Upper lobe of left lung (tissue), 6 donors: ENCODE results near the gene NAA40. TPM values are rescaled to one million over a fixed set of nuclear protein-coding genes. Genes with fewer than 3 reads are reported as not detected.

ENCODE experiments used
- ATAC-seq, 2 donors: fragments of 200-7000 bp; cut with Tn5 transposase; one replicate each; pipeline ENCODE4 v1.9.1; 2022; ENCODE audit warnings: mild to moderate bottlenecking in 2 of 2, moderate library complexity in 2 of 2; ENCODE audit not compliant: low FRiP score in 2 of 2
- DNase-seq, 2 donors: peaks; one replicate each; pipeline ENCODE4 v3.0.0-alpha.2; 2019 to 2020
- H3K27ac ChIP-seq, 4 donors: fragments of 200-600 bp; sonication (generic); one replicate each; pipeline ENCODE4 v1.5.1; 2016 to 2019
- H3K27me3 ChIP-seq, 4 donors: fragments of 200-600 bp; sonication (generic); one replicate each; pipeline ENCODE4 v1.5.1; 2017 to 2019
- H3K36me3 ChIP-seq, 4 donors: fragments of 200-600 bp; sonication (generic); one replicate each; pipeline ENCODE4 v1.5.1; 2016 to 2019
- H3K4me1 ChIP-seq, 4 donors: fragments of 200-600 bp; sonication (generic); one replicate each; pipeline ENCODE4 v1.5.1; 2018 to 2019
- H3K4me3 ChIP-seq, 4 donors: fragments of 200-600 bp; sonication (generic); one replicate each; pipeline ENCODE4 v1.5.1; 2017 to 2019; ENCODE audit warnings: mild to moderate bottlenecking in 2 of 4, moderate library complexity in 1 of 4
- H3K9me3 ChIP-seq, 4 donors: fragments of 200-600 bp; sonication (generic); one replicate each; pipeline ENCODE4 v1.5.1; 2018 to 2019
- CTCF ChIP-seq, 6 experiments: fragments of 450-650 bp in 4 of 6; fragments of 200-600 bp in 2 of 6; sonication (generic) in 2 of 6; IDR thresholded peaks; one replicate each; pipeline ENCODE4 v1.5.1; 2016 to 2019; ENCODE audit warnings: antibody characterized with exemption in 6 of 6
- EP300 ChIP-seq, 4 donors: sonication (generic); formaldehyde crosslinking; IDR thresholded peaks; one replicate each; pipeline ENCODE4 v1.5.1; 2017; ENCODE audit warnings: antibody characterized with exemption in 4 of 4, control low read depth in 2 of 4
- POLR2A ChIP-seq, 4 donors: fragments of 450-650 bp; IDR thresholded peaks; one replicate each; pipeline ENCODE4 v1.5.1; 2016 to 2017; ENCODE audit warnings: antibody characterized with exemption in 4 of 4, mild to moderate bottlenecking in 2 of 4
- POLR2AphosphoS5 ChIP-seq, 2 donors: sonication (generic); formaldehyde crosslinking; IDR thresholded peaks; one replicate each; pipeline ENCODE4 v1.5.1; 2017; ENCODE audit warnings: antibody characterized with exemption in 2 of 2
- WGBS, 2 donors: methylation state at CpG; one replicate each; pipeline ENCODE4 v1.1.5; 2017 to 2018; 5-methylcytosine and 5-hydroxymethylcytosine counted together
- total RNA-seq, 6 donors: library from RNA; depleted of rRNA in 4 of 6; stranded (reverse); fragments of >200 nt in 4 of 6; gene quantifications; one replicate each; pipeline versions ENCODE4 v1.1.0 to v1.2.1, GENCODE V29; 2016 to 2021
- donor health status: DM: no; HTN: no; CAD: no; lungs with moderate emphysema.
- donor health status: DM: no; HTN: yes; CAD: no; lungs with severe emphysema.

The NAA40 gene
- total RNA-seq, 6 donors from 2014 or later: 7.8 to 41.9 (median 16.5) TPM

- ATAC-seq: no peak
- no peaks in the 10 kb centered on the region for H3K27me3 ChIP-seq
- 88 to 92% methylated on average over 19 to 21 of the region's 21 CpGs for WGBS, 2 donors
- H3K4me1 ChIP-seq: peaks cover 0 to 7% (median 3%) of the 10 kb centered on the region in 4 donors
- H3K36me3 ChIP-seq: peaks cover 35 to 86% (median 71%) of the 10 kb centered on the region in 4 donors
- H3K4me3 ChIP-seq: no peak overlapping the region
- no peak for DNase-seq
- no peaks in the 10 kb centered on the region for H3K9me3 ChIP-seq
- no peak overlapping the region for H3K27ac ChIP-seq
- TF ChIP-seq CTCF (IDR thresholded peaks at IDR 0.05) (no peak), POLR2A (IDR thresholded peaks at IDR 0.05) (no peak), POLR2AphosphoS5 (IDR thresholded peaks at IDR 0.05) (no peak), EP300 (IDR thresholded peaks at IDR 0.05) (no peak)
Observed at GRCh38 chr11:63907808-63908530, 30.8 kb upstream of the NAA40 start.

- peaks cover 0 to 7% (median 3%) of the 10 kb centered on the region in 4 donors for H3K4me1 ChIP-seq
- no peak overlapping the region for H3K27ac ChIP-seq
- no peaks in the 10 kb centered on the region for H3K27me3 ChIP-seq
- WGBS, 2 donors: 81 to 85% methylated on average over 35 to 46 of the region's 46 CpGs
- no peak for DNase-seq
- TF ChIP-seq EP300 (IDR thresholded peaks at IDR 0.05): no peak
- no peak for TF ChIP-seq POLR2AphosphoS5 (IDR thresholded peaks at IDR 0.05)
- peaks cover 26 to 78% (median 62%) of the 10 kb centered on the region in 4 donors for H3K36me3 ChIP-seq
- no peaks in the 10 kb centered on the region for H3K9me3 ChIP-seq
- no peak overlapping the region for H3K4me3 ChIP-seq
- ATAC-seq: peak in 1 of 2 donors; percentile 68
Observed at GRCh38 chr11:63908631-63909401, 30.0 kb upstream of the NAA40 start.

- peak overlapping the region in 1 of 4 donors; percentile 19 for H3K27ac ChIP-seq
Observed at GRCh38 chr11:63909591-63910506, 29.0 kb upstream of the NAA40 start.

GRCh38 chr11:63910675-63911074 is 28.1 kb upstream of the NAA40 start:
- no peak for TF ChIP-seq EP300 (IDR thresholded peaks at IDR 0.05)
- no peak for TF ChIP-seq POLR2A (IDR thresholded peaks at IDR 0.05)
- TF ChIP-seq POLR2AphosphoS5 (IDR thresholded peaks at IDR 0.05): no peak
- no peak for TF ChIP-seq CTCF (IDR thresholded peaks at IDR 0.05)
- no peaks in the 10 kb centered on the region for H3K9me3 ChIP-seq
- peaks cover 0 to under 1% (median 0%) of the 10 kb centered on the region in 4 donors for H3K27me3 ChIP-seq
- no peak overlapping the region for H3K4me3 ChIP-seq
- no peak overlapping the region for H3K27ac ChIP-seq
- ATAC-seq: no peak
- WGBS, 2 donors: 75 to 79% methylated on average over 6 to 9 of the region's 9 CpGs
- peaks cover 14 to 59% (median 44%) of the 10 kb centered on the region in 4 donors for H3K36me3 ChIP-seq
- no peak for DNase-seq
- H3K4me1 ChIP-seq: peaks cover 0 to 15% (median 8%) of the 10 kb centered on the region in 4 donors

More at GRCh38 chr11:63909591-63910506, 29.0 kb upstream of the NAA40 start:
- DNase-seq (peak in 1 of 2 donors; percentile 62), ATAC-seq (no peak)
- Histone ChIP-seq H3K27me3 (no peaks in the 10 kb centered on the region), H3K36me3 (peaks cover 16 to 67% (median 52%) of the 10 kb centered on the region in 4 donors), H3K4me1 (peaks cover 0 to 7% (median 3%) of the 10 kb centered on the region in 4 donors), H3K9me3 (no peaks in the 10 kb centered on the region), H3K4me3 (no peak overlapping the region)
- TF ChIP-seq POLR2AphosphoS5 (IDR thresholded peaks at IDR 0.05) (no peak), POLR2A (IDR thresholded peaks at IDR 0.05) (no peak), EP300 (IDR thresholded peaks at IDR 0.05) (no peak), CTCF (IDR thresholded peaks at IDR 0.05) (no peak)
- WGBS, 2 donors: 76 to 80% methylated on average over 15 to 19 of the region's 24 CpGs
